ENCODE measurements around the gene TARBP1. TPM values are rescaled to one million over a fixed set of nuclear protein-coding genes. Genes with fewer than 3 reads are reported as not detected.

Gene TARBP1
- total and polyA plus RNA-seq, 2 of the 8 experiments (the other 6 are each of a cell fraction or from before 2014, with no cell fraction given), result 21.9 to 32.3 TPM

DNA sequence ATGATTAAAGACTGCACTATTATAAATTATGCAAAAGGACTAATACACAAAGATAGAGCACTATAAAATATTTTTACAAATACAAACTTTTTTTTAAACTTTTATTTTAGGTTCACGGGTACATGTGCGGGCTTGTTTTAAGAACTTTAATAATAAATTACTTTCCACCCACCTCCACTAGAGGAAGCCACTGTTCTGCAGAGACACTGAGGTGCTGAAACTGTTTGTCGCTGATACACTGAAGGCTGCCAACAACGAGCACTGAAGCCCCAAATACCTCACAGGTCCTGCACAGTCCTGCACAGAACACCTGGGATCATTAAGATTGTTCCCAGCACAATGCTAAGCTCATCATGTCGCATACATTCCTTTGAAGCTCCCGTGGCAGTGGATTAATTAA lies 85.8 kb downstream of the TARBP1 start:
- Histone ChIP-seq H3K4me2 (ENCODE audit: insufficient read depth in 1 of 2, low read depth in 2 of 2, low read length in 2 of 2) (no peak overlapping the region), H3K79me2 (ENCODE audit: control insufficient read depth in 1 of 2, insufficient read depth in 2 of 2, low read length in 2 of 2) (no peaks in the 10 kb centered on the region), H4K20me1 (replicated peaks in 1 of 2; ENCODE audit: control insufficient read depth in 1 of 2, insufficient read depth in 2 of 2, low read length in 2 of 2) (no peaks in the 10 kb centered on the region), H3K79me1 (ENCODE audit: low read depth, low read length) (no peaks in the 10 kb centered on the region), H2BK12ac (ENCODE audit: low read depth, low read length) (no peak overlapping the region), H2BK120ac (replicated peaks; ENCODE audit: low read depth, low read length) (no peak overlapping the region), H3K4me3 (ENCODE audit: extremely low read depth in 1 of 4, insufficient read depth in 2 of 4, low read depth in 3 of 4, low read length in 4 of 4) (no peak overlapping the region), H3K36me3 (ENCODE audit: control insufficient read depth in 2 of 4, insufficient read depth in 4 of 4, low read length in 3 of 4) (peaks cover 2 to 11% (median 7%) of the 10 kb centered on the region in 4 experiments; a peak in 6 of 8 replicates), H3K56ac (replicated peaks; ENCODE audit: insufficient read length, low read depth, low read length) (no peak overlapping the region), H2AK5ac (ENCODE audit: low read depth, low read length) (no peak overlapping the region), H3K27me3 (replicated peaks in 1 of 4; ENCODE audit: control insufficient read depth in 3 of 4, extremely low read depth in 1 of 4, insufficient read depth in 3 of 4, low read length in 3 of 4) (no peaks in the 10 kb centered on the region), H2BK15ac (ENCODE audit: low read length) (no peak overlapping the region), H3K14ac (ENCODE audit: insufficient read length) (no peak overlapping the region), H3K27ac (ENCODE audit: low read depth, low read length) (no peak overlapping the region), H3K4ac (replicated peaks; ENCODE audit: insufficient read length, low read depth, low read length) (no peak overlapping the region), H2BK20ac (ENCODE audit: low read length) (no peak overlapping the region), H3K9ac (replicated peaks in 1 of 4; ENCODE audit: extremely low read depth in 1 of 4, low read depth in 3 of 4, low read length in 3 of 4) (no peak overlapping the region), H3K18ac (ENCODE audit: extremely low read depth, low read length) (no peak overlapping the region), H4K91ac (replicated peaks; ENCODE audit: insufficient read length, low read length) (no peak overlapping the region), H2BK5ac (ENCODE audit: low read depth, low read length) (no peak overlapping the region), H4K8ac (ENCODE audit: extremely low read depth, insufficient read depth, low read length) (no peak overlapping the region), H2AFZ (ENCODE audit: low read length) (no peak overlapping the region), H4K5ac (ENCODE audit: insufficient read length, low read depth, low read length) (no peak overlapping the region), H3K9me3 (ENCODE audit: insufficient read depth in 2 of 2, low read depth in 1 of 2, low read length in 1 of 2) (no peaks in the 10 kb centered on the region), H3K4me1 (replicated peaks in 1 of 4; ENCODE audit: control insufficient read depth in 3 of 4, insufficient read depth in 4 of 4, low read length in 3 of 4) (no peaks in the 10 kb centered on the region), H3K23me2 (ENCODE audit: low read depth, low read length) (no peaks in the 10 kb centered on the region), H3K23ac (ENCODE audit: insufficient read length) (no peak overlapping the region)
- FAIRE-seq (no peak), DNase-seq (ENCODE audit: low read depth in 1 of 2, low spot score in 2 of 2) (no peak)
- TF ChIP-seq RAD21 (IDR thresholded peaks at IDR 0.05 in 1 of 2, conservative IDR thresholded peaks at IDR 0.05 in 1 of 2; ENCODE audit: low read depth in 2 of 2, low read length in 2 of 2) (peak in 1 of 2 experiments; percentile 21; a peak in 3 of 4 replicates), ASH2L (IDR thresholded peaks at IDR 0.05; ENCODE audit: low read length) (no peak)
- ChIA-PET CTCF (ENCODE audit: partially characterized antibody) (interaction anchor here (0.6 to 1.7 kb wide), 4 partner anchors 14 to 268 kb away, joined by 3 to 7 read pairs (median 4); no protein-coding TSS in a partner anchor), POLR2A (ENCODE audit: partially characterized antibody) (interaction anchor here (0.6 kb wide), 1 partner anchor 762 kb away, joined by 3 read pairs; no protein-coding TSS in a partner anchor)
- WGBS, 2 experiments (ENCODE audit: extremely low coverage in 1 of 2, insufficient coverage in 1 of 2, insufficient read length in 1 of 2, insufficient replicate concordance in 2 of 2, low coverage in 1 of 2, low lambda C conversion rate in 2 of 2, missing lambda C conversion rate in 1 of 2), result 91% methylated on average over 6 of the region's 6 CpGs; no CpG with 5 or more reads in 1 of the 2 experiments
